Mucosa of stomach (tissue), 1 donor: ENCODE results near the gene SPECC1.
"Not testable (repeated sequence)": the region's sequence is repeated elsewhere in the genome, so short reads cannot be mapped to it uniquely, and the experiment has no call there.

ENCODE experiments used
- H3K27me3 ChIP-seq: one replicate; pipeline ENCODE4 v1.7.0; 2013; ENCODE audit warnings: mild to moderate bottlenecking, low read length; ENCODE audit not compliant: control insufficient read depth, insufficient read depth
- H3K36me3 ChIP-seq: one replicate; pipeline ENCODE4 v1.7.0; 2013; ENCODE audit warnings: low read length; ENCODE audit not compliant: control insufficient read depth, insufficient read depth
- H3K4me1 ChIP-seq: one replicate; pipeline ENCODE4 v1.7.0; 2013; ENCODE audit warnings: mild to moderate bottlenecking, low read length; ENCODE audit not compliant: control insufficient read depth, insufficient read depth
- H3K4me3 ChIP-seq: one replicate; pipeline ENCODE4 v1.7.0; 2013; ENCODE audit warnings: low read length
- H3K9ac ChIP-seq: one replicate; pipeline ENCODE4 v1.7.0; 2013; ENCODE audit warnings: mild to moderate bottlenecking, low read length, moderate library complexity
- H3K9me3 ChIP-seq: one replicate; pipeline ENCODE4 v1.7.0; 2013; ENCODE audit warnings: mild to moderate bottlenecking, low read length, moderate library complexity; ENCODE audit not compliant: control insufficient read depth
- donor health status: Pancreatic carcinoma.

SPECC1 gene

DNA sequence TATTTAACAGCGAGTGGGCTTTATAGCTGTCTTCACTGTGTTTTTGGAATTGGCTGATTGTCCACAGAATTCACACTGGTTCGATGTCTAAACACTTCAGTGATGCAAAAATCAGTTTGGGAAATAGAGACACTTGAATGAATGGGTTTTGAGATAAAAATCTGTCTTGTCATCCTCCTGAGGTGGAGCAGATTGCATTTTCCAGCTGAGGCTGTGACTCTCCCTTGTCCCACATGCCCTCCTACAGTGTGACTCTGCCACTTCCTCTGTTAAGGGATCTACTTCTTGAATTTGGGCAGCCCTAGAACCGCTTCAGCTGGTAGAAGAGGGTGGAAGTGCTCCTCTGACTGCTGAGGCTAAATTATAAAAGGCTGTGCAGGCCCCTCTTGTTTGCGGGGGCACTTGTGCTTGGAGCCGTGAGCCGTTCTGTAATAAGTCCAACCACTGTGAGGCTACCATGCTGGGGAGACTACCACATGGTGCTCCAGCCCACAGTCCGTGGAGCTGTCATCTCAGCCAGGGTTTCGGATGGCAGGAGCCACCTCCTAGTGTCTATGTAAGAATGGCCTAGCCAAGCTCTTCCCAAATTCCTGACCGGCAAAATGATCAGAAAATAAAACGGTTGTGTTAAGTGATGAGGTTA lies 175.9 kb downstream of the SPECC1 start:
- H3K4me3 ChIP-seq = no peak overlapping the region
- H3K27me3 ChIP-seq = no peaks in the 10 kb centered on the region
- H3K9ac ChIP-seq = no peak overlapping the region

DNA sequence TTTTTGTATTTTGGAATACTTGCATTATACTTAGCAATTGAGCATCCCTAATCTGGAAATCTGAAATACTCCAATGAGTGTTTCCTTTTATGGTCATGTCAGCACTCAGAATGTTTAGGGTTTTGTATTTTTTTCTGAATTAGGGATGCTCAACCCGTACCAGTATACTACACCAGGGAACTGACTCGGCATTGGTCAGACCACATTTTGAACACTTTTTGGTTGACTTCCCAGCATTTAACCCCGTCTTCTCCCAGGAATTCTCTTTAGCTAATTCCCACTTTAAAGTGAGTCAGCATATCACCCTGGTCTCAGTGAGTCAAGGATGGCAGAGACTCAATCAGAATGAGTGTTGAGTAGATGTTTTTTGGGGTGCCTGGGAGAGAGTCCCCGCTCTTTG lies 177.9 kb downstream of the SPECC1 start:
- H3K36me3 ChIP-seq = no peaks in the 10 kb centered on the region
- no peak overlapping the region for H3K9ac ChIP-seq
- no peaks in the 10 kb centered on the region for H3K27me3 ChIP-seq
- H3K4me1 ChIP-seq = peaks cover 8% of the 10 kb centered on the region
- H3K9me3 ChIP-seq = no peaks in the 10 kb centered on the region
- H3K4me3 ChIP-seq = no peak overlapping the region

More for the DNA sequence above, 175.9 kb downstream of the SPECC1 start:
- Histone ChIP-seq H3K4me1 (peaks cover 3% of the 10 kb centered on the region), H3K36me3 (no peaks in the 10 kb centered on the region), H3K9me3 (no peaks in the 10 kb centered on the region)

- Histone ChIP-seq H3K4me3 (no peak overlapping the region), H3K36me3 (no peaks in the 10 kb centered on the region), H3K27me3 (no peaks in the 10 kb centered on the region), H3K9ac (no peak overlapping the region), H3K4me1 (peaks cover 8% of the 10 kb centered on the region), H3K9me3 (no peaks in the 10 kb centered on the region)
Observed at GRCh38 chr17:20189302-20189701, 180.1 kb downstream of the SPECC1 start.

GRCh38 chr17:20189979-20190378 lies 180.8 kb downstream of the SPECC1 start:
- H3K9ac ChIP-seq = no peak overlapping the region
- H3K4me1 ChIP-seq = peaks cover 8% of the 10 kb centered on the region
- no peak overlapping the region for H3K4me3 ChIP-seq

GRCh38 chr17:20190605-20191004 lies 181.4 kb downstream of the SPECC1 start:
- no peak overlapping the region for H3K9ac ChIP-seq

More at GRCh38 chr17:20189979-20190378, 180.8 kb downstream of the SPECC1 start:
- no peaks in the 10 kb centered on the region for H3K9me3 ChIP-seq
- H3K36me3 ChIP-seq = no peaks in the 10 kb centered on the region
- no peaks in the 10 kb centered on the region for H3K27me3 ChIP-seq

GRCh38 chr17:20191056-20191455 lies 181.9 kb downstream of the SPECC1 start:
- Histone ChIP-seq H3K27me3 (no peaks in the 10 kb centered on the region), H3K9ac (no peak overlapping the region), H3K4me3 (no peak overlapping the region), H3K36me3 (no peaks in the 10 kb centered on the region), H3K4me1 (peaks cover 8% of the 10 kb centered on the region), H3K9me3 (no peaks in the 10 kb centered on the region)

More at GRCh38 chr17:20190605-20191004, 181.4 kb downstream of the SPECC1 start:
- Histone ChIP-seq H3K4me3 (no peak overlapping the region), H3K4me1 (peaks cover 8% of the 10 kb centered on the region), H3K27me3 (no peaks in the 10 kb centered on the region), H3K9me3 (no peaks in the 10 kb centered on the region), H3K36me3 (no peaks in the 10 kb centered on the region)

DNA sequence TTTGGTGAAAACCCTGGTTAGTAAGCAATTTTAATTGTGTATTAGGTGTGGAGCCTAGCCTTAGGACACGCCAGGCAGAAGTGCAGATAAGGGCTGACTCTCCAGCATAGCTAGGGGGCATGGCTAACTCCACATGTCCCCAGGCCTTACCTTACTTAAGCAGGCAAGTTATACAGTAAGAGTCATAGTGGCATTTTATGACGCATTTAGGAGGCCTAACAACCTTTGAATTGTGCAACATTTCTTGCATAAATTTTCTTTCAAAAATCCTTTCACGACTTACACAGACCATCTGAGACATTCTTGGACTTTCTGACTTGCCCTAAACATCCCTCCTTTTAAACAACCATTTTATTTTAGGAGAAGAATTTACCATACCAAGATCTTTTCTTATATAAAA lies 187.1 kb downstream of the SPECC1 start:
- not testable (repeated sequence) for H3K36me3 ChIP-seq, H3K9me3 ChIP-seq, H3K4me1 ChIP-seq, H3K4me3 ChIP-seq, H3K27me3 ChIP-seq, H3K9ac ChIP-seq

DNA sequence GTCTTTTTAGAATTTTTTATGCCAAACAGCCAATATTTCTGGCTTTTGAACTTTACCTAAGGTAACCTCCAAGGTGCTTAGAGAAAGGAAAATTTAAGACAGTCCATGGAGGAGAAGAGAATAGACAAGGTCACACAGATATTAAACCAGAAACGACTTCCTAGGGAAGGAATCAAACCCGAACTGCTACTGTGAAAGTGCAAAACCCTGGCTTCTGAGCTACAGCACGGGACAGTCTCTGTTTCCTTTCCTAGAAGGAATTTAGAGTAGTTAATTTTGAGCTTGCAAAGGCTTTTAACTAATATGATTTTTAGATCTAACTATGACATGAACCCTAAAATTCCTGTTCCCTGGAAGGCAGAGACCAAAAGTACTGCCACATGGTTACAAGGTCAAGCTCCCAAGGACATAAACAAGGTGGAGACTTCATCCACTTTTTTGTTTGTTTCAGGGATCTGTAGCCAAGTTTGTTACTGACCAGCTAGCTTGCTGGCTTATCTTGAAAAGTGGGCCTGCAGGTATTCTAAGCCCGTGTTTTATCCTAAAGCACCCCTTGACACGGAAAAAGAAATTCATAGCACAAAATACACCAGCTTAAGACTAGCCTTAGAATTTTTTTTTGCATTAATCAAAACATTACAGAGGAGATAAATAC lies 188.2 kb downstream of the SPECC1 start:
- H3K36me3 ChIP-seq = no peaks in the 10 kb centered on the region
- no peaks in the 10 kb centered on the region for H3K27me3 ChIP-seq
- no peak overlapping the region for H3K4me3 ChIP-seq
- H3K9me3 ChIP-seq = no peaks in the 10 kb centered on the region
- peaks cover 8% of the 10 kb centered on the region for H3K4me1 ChIP-seq
- H3K9ac ChIP-seq = no peak overlapping the region

DNA sequence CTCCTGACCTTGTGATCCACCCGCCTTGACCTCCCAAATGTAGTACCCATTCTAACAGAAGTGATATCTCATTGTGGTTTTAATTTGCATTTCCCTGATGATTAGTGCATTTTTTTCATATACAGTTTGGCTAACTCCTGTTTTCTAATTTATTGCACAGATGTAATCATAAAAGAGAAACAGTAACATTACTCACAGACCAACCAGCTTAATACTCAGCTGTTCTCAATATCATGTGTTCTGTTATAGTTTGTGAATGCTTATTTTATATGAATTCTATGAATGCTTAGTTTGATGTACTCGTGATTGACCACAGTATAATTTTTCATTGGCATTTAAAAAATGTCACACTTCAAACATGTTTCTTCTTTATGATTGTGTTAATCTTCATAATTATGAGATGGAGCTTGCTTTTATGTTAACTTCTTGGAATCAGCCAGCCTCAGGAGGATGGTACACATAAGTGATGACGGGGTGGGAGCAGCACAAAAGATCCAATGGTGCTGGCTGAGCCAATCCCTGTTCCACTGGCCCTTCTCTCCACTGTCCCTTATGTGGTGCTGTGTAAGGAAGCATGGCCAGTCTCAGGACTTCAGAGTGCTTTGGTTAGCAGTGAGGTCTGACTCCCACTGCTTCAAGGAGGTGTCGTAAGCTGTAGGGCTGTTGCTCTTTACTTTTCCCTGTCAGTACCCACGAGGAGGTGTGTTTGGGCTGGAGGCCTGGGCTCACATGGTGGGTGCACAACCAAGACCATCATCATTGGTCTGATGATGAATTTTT lies 191.0 kb downstream of the SPECC1 start:
- no peak overlapping the region for H3K9ac ChIP-seq
- no peaks in the 10 kb centered on the region for H3K36me3 ChIP-seq
- H3K27me3 ChIP-seq = no peaks in the 10 kb centered on the region
- no peak overlapping the region for H3K4me3 ChIP-seq
- no peaks in the 10 kb centered on the region for H3K9me3 ChIP-seq
- peaks cover 8% of the 10 kb centered on the region for H3K4me1 ChIP-seq

DNA sequence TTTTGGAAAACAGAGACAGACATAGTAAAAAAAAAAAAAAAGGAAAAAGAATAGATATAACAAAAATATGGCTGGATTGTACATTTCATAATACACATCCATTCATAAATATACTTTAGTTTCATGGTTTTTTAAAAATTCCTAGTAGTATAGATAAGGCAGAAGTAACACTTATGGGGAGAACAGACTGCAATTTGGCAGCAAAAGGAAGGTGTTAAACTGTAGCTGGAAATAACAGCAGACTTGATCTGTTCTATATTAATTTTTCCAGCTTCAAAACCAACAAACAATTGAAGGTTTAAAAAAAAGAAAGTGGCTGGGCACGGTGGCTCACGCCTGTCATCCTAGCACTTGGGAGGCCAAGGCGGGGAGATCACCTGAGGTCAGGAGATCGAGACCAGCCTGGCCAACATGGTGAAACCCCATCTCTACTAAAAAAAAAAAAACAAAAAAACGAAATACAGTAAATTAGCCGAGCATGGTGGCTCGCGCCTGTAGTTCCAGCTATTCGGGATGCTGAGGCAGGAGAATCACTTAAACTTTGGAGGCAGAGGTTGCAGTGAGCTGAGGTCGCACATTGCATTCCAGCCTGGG lies 191.8 kb downstream of the SPECC1 start:
- H3K36me3 ChIP-seq = no peaks in the 10 kb centered on the region
- H3K9me3 ChIP-seq = no peaks in the 10 kb centered on the region
- H3K4me1 ChIP-seq = peaks cover 8% of the 10 kb centered on the region
- H3K4me3 ChIP-seq = no peak overlapping the region
- no peak overlapping the region for H3K9ac ChIP-seq
- H3K27me3 ChIP-seq = no peaks in the 10 kb centered on the region

DNA sequence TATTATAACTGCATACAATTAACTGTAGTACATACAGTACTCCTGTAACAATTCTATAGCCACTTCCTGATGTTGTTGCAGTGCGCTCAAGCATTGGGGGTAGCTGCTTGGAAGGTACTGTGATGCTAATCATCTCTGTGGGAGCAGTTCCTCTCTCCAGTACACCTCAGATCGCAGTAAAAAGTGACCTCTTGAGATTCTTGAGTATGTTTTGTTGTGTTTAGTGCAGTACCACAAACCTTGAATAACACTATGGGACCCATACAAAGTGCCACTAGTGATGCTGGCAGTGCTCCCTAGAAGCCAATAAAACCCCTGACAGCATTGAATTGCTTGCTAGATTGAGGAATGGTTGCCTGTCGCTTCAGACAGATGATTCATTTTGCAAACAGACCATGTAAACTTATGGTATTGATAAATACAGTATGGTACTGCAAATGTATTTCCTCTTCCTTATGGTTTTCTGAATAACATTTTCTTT lies 193.0 kb downstream of the SPECC1 start:
- no peaks in the 10 kb centered on the region for H3K27me3 ChIP-seq
- H3K9me3 ChIP-seq = no peaks in the 10 kb centered on the region
- no peak overlapping the region for H3K9ac ChIP-seq
- no peaks in the 10 kb centered on the region for H3K36me3 ChIP-seq
- no peak overlapping the region for H3K4me3 ChIP-seq
- peaks cover 8% of the 10 kb centered on the region for H3K4me1 ChIP-seq

DNA sequence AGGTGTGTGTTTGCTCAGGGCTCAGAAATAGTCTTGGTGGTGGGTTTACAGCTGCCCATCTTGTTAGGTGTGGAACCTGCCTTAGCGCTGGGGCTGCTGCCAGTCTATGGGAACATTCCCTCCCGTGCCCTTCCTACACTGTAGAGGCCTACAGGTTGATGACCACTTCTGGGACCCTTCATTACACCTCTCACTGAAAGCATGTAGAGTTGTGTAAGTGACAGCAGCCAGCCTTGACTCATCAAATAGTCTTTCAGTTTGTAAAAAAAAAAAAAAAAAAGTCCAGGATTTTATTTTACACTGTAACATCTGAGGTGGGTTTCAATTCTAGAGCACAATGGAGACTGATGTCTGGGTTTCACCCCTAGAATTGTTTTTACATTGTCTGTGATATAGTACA lies 193.9 kb downstream of the SPECC1 start:
- Histone ChIP-seq H3K9me3 (no peaks in the 10 kb centered on the region), H3K4me1 (peaks cover 5% of the 10 kb centered on the region), H3K4me3 (no peak overlapping the region), H3K9ac (no peak overlapping the region), H3K36me3 (no peaks in the 10 kb centered on the region), H3K27me3 (no peaks in the 10 kb centered on the region)
